EH (cell line): ENCODE data around the gene MYRFL.
"Not testable (repeated sequence)": the region's sequence is repeated elsewhere in the genome, so short reads cannot be mapped to it uniquely, and the experiment has no call there.

ENCODE experiments used
- DNase-seq: peaks from one replicate; pipeline ENCODE4 v3.0.0-alpha.2; 2015; ENCODE audit warnings: low read depth

Gene MYRFL

DNA sequence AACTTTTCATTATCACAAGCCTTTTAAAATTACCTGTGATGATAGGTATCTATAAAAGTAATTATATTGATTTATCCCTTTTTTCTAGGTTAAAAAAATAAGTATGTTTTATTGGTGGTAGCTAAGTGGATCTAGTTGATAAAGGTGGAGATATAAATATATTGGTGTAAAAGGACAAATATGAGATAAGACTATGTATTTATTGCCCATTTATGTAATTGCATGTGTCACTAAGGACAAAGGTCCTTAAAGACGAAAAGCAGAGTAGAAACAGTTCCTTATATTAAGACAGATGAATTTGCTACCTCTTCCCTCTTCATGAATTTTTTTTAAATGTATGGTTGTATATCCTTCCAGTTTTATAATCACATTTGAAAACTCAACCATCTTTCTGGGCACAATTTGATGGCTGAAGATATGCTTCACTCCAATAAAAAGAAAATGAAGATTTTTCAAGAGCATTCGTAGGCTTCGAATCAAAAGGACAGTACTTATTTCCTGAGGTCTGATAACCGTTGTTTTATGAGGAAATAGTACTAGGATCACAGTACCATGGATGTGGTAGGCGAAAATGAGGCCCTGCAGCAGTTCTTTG lies at the start of gene MYRFL:
MYRFL (plus strand) TSS at position 262 of the 595 bp plus-strand sequence; CDS start at position 553, 291 bp downstream.
- DNase-seq, result no peak

DNA sequence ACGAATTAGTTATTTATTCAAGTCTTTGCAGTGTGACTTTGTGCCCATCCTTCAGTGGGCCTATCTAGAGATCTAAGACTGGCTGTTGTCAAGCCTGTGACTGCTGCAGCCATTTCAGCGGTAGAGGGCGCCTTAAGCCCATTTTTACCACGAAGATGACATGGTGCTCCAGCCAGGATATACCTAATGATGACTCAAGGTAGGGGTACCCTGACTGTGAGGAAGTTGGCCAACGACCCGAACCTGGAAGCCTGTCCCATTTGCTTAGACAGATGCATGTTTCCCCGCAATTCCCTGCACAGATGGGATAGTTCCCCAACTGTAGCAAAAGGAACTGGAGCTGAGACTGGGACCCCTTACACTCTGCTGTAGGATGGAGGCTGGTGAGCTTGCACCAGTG lies 45.1 kb upstream of the MYRFL start:
- DNase-seq, result peak; percentile 30

DNA sequence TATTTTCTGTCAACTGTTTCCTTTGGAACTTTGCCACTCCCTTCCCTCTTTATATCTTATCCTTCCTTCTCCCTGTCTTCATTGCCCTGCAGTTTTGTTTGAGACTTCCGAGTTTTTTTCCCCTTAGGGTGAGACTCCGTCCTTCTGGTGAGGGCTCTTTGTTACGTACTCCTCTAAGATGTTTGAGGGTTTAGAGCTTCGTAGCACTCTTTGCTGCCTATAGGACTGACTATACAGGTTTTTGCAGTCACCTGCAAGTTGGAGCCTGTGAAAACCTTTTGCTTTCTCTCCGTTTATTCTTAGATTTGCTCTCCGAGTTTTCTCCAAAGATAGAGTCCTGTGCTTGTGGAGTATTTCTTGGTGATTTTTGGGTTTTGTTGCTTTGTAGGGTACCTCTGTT lies 41.7 kb upstream of the MYRFL start:
- DNase-seq, result no peak

DNA sequence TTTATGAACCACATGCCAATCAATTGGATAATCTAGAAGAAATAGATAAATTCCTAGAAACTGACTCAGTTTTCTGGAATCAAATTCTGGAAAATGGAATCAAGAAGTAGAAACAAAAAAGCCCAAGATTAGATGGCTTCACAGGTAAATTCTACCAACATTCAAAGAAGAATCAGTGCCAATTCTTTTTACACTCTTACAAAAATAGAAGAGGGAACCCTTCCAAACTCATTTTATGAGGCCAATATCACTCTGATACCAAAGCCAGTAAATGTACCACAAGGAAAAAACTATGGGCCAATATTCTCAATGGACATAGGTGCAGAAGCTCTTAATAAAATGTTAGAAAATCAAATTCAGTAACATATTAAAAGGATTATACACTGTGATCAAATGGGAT lies 35.7 kb upstream of the MYRFL start:
- DNase-seq, result no peak

DNA sequence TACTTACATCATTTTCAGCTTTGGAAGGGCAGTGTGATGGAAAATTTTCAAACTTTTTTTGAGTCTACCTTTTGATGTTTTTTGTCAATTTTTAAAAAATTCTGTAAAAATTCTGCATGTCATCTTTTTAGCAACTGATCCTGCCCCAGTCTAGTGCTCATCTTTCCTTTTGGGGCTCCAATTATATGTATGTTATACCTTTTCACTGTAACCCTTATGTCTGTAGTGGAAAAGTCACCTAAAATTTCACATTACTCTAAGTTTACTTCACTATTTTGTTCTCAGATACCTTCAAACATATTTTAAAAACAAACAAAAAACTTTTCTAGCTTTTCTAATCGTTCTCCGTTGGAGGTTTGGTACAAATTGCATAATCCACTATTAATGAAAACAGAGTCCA lies 32.5 kb upstream of the MYRFL start:
- no peak for DNase-seq

DNA sequence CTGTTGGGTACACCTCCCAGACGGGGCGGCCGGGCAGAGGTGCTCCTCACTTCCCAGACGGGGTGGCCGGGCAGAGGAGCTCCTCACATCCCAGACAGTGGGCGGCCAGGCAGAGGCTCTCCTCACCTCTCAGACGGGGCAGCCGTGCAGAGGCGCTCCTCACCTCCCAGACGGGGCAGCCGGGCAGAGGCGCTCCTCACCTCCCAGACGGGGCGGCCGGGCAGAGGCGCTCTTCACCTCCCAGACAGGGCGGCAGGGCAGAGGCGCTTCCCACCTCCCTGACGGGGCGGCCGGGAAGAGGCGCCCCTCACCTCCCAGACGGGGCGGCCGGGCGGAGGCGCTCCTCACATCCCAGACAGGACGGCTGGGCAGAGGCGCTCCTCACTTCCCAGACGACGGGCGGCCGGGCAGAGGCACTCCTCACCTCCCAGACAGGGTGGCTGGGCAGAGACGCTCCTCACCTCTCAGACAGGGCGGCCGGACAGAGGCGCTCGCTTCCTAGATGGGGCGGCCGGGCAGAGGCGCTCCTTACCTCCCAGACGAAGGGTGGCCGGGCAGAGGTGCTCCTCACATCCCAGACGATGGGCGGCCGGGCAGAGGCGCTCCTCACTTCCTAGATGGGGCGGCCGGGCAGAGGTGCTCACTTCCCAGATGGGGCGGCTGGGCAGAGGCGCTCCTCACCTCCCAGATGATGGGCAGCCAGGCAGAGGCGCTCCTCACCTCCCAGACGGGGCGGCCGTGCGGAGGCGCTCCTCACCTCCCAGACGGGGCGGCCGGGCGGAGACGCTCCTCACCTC lies 17.7 kb upstream of the MYRFL start:
- DNase-seq, result not testable (repeated sequence)

DNA sequence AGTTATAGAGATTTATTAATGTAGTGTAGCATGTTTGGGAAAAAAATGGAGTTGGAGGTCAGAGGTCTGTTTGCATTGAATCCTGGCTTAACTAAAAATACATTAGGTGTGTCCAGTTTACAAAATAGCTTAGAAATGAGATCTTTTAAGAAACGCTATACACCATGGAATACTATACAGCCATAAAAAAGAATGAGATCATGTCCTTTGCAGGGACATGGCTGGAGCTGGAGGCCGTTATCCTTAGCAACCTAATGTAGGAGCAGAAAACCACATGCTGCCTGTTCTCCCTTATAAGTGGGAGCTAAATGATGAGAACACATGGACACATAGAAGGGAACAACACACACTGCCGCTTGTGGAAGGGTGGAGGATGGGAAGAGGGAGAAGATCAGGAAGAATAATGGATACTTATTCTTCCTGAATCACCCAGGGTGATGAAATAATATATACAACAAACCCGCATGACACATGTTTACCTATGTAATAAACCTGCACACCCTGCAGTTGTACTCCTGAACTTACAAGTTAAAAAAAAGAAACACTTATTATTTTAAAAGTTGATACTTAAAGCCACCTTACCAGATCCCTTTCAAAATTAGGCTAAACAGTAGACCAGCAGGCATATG lies 14.0 kb upstream of the MYRFL start:
- no peak for DNase-seq

DNA sequence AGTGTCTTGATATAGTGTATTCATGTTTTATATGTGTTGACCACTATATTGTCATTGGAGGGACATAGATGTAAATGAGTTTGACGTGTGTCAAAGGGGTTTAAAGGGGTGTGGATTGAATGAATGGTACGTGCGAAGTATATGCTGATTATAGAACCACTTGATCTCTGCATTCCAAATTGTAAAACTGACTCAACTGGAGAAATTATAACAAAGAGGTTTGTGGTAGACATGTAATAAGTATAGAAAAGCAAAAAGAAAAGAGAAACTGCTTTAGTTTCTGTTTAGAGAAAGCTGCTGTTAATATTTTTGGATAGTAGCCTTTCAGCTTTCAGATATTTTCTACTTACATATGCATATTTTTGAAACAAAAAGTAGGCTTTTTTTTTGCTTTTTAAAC lies 8.9 kb upstream of the MYRFL start:
- DNase-seq, result no peak

DNA sequence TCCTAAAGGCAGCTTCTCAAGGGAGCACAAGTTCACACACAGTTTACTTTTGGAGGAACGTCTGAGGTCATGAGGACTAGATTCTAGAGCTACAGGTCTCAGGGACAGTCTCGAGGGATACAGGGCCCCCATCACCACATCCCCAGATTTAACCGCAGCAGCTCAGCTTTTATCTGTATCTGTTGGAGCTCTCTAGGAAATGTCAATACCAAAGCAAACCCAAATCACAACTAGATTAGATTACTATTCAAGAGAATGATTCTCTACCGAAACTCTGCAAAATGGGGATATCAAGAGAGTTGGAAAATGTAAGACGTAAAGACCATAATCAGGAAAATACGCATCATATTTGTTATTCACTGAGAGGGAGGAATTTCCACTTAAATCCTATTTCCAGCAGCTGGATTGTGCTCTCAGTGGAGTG lies 4.0 kb upstream of the MYRFL start:
- no peak for DNase-seq

DNA sequence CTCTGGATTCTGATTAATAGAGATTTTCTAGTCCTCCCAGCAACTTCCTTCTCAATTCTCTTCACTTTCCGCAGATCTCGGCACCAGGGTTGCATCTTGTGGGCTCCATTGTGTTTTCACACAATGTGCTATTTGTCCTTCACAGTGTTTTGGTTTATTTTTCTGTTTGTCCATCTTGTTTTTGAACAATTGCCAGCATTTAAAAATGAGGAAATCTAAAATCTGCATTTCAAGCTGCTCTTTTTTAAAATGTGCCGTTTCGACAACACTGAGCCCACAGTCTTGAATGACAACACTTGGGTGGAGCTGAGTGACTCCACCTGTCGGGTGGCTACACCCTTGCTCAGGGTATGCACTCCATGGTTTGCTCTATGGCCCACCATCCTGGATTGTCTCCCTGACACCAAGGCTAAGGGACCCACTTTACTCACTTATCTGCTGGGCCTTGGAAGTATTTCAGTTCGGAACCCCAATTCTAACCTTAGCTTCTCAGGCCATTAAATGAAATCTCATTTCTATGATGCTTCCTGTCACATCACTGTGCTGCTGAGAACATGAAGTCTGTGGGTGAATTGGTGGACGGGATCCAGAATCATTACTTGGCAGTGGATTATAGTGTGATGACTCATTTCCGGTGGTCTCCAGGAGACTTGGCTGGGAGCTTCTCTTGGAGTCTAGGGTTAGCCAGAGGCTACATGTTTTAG lies 3.4 kb upstream of the MYRFL start:
- peak; percentile 39 for DNase-seq

DNA sequence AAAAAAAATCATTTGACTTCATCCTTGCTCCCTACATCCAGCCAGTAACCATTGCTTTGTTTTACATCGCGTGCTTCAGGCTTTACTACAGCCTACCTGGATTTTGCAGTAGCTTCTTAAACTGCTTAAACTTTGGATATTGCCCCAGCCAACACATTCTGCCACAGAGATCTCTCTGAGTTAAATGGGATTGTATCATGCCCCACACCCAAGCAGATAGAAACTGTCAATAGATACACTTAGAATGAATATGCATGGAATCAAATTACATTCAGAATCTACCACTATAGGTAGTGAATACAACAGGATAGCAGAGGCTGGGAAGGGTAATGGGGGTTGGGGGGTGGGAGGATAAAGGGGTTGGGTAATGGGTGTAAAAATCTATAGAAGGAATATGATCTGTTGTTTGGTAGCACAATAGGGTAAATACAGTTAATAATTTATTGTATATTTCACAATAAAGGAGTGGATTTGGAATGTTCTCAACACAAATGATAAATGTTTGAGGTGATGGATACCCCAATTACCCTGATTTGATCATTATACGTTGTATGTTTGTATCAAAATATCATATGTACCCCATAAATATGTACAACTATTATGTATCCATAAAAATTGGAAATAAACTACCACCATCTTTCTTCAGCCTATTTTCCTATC lies 2.7 kb upstream of the MYRFL start:
- no peak for DNase-seq

DNA sequence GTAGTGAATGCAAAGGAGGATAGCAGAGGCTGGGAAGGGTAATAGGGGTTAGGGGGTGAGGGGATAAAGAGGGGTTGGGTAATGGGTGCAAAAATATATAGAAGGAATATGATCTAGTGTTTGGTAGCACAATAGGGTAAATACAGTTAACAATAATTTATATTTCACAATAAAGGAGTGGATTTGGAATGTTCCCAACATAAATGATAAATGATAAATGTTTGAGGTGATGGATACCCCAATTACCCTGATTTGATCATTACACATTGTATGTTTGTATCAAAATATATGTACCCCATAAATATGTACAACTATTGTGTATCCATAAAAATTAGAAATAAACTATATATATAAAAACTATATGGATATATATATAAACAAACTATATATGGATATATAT lies 999 bp upstream of the MYRFL start:
- DNase-seq, result no peak

DNA sequence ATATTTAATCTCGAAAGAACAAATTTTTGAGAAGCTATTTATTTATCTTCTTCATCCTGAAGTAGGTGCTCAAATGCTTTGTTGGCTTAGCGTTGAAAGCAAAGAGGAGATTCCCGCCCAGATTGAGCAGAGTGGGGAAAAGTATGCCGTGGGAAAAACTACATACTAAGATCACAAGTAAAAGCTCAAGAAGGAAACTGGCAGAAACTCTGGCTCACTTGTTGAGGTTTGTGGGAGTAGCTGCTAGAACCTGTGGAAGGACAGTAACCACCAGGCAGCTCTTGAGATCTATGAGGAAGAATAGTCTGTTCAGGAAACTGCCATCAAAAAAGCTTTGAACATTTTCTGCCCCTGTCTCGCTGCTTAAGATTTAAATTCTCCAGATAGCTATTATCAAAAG lies 3.9 kb downstream of the MYRFL start:
- DNase-seq, result no peak

DNA sequence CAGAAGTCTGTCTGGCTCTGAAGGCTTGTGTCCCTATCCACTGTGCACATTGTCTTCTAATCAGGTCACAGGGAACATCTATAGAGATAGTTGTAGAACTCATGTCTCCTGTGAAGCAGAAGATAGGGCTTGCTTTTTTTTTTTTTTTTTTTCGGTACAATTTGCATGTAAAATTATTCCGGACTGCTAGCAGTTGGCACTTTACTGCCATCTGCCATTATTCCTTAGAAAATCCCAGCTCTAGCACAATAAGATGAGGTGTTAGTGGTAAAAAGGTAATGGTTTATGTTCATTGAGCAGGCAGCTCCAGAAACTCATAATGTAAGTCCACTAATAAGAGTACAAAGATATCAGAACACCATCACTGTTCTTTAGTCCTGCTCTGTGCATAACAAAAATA lies 8.7 kb downstream of the MYRFL start:
- DNase-seq, result no peak

DNA sequence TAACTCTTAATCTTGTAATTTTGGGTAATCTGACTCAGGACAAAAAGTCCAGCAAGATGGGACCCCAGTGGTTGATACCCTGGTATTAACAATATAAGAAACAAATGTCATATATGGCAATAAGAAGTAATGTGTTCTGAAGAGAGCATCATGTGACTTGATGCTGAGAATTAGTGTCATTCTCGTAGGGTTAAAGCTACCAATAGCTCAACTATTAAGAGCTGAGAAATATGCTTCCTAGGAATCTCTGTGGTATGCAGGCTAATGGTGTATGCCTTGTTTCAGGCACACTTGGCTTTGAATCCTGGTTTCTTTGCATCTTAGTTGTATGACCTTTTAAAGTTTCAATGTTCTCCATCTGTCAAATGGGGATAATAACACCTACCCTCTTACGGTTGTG lies 9.1 kb downstream of the MYRFL start:
- no peak for DNase-seq

DNA sequence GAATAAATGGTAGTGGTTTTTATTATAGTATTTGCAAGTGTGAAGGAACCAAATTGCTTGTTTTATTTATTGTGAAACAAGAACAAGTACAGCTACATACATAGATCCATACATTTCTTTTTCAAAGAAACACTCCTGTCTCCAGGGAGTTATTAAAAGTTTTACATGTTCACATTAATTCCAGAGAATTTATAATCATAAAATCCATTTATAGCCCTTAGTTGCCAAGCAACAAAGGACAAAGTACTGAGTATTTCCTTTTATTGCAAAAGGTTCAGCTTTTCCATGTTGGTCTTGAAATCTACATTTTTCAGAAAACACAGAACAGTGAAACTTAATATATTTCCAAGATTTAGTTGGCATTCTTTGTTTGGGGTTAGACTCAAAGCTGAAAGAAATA lies 9.5 kb downstream of the MYRFL start:
- DNase-seq, result no peak

DNA sequence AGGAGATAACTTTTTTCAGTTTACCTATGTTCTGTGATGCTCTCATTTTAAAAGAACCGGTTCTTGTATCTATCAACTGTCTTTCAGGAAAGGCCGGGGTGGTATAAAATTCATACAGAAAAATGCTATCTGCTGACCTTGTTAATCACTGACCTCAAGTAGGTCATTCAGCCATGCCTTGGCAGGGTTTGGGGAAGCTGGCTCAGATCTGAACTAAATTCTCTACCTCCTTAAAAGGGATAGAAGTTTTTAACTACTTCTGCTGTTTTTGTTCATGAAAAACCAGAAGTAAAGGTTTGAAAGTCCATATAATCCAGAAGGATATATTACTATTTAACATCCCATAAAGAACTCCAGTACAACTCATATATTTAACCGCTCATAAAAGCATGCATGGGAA lies 10.1 kb downstream of the MYRFL start:
- no peak for DNase-seq

DNA sequence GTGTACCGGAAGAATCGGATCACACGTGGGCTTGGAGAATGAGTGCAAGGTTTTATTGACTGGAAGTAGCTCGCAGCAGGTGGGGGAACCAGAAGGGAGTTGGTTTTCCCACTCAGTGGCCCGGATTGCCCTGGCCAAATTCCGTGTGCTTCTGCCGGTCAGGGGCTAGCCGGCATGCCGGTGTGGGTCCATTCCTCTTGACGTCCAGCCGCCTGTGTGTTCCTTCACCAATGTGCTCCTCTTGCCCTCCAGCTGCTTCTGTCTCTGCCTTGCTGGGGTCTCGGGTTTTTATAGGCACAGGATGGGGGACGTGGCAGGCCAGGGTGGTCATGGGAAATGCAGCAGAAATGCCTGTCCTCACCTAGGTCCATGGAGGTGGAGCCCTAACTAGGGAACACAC lies 11.0 kb downstream of the MYRFL start:
- no peak for DNase-seq

DNA sequence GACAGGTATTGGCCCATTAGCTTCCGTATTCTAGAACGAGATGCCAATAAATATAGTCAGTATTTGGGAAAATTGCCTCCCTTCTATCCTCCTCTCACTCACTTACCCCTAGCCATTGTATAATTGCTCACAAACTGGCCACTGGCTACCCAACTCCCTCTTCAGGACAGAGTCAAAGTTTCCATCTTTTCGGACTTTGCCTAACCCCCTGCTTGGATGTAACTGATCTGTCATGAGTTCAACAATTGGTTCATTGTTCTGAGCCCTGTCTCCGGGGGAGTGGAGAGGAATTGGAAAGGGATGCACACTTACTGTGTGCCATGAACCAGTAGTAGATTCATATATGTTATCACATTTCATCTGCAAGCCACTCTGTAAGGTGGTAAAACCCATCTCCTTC lies 12.2 kb downstream of the MYRFL start:
- no peak for DNase-seq

DNA sequence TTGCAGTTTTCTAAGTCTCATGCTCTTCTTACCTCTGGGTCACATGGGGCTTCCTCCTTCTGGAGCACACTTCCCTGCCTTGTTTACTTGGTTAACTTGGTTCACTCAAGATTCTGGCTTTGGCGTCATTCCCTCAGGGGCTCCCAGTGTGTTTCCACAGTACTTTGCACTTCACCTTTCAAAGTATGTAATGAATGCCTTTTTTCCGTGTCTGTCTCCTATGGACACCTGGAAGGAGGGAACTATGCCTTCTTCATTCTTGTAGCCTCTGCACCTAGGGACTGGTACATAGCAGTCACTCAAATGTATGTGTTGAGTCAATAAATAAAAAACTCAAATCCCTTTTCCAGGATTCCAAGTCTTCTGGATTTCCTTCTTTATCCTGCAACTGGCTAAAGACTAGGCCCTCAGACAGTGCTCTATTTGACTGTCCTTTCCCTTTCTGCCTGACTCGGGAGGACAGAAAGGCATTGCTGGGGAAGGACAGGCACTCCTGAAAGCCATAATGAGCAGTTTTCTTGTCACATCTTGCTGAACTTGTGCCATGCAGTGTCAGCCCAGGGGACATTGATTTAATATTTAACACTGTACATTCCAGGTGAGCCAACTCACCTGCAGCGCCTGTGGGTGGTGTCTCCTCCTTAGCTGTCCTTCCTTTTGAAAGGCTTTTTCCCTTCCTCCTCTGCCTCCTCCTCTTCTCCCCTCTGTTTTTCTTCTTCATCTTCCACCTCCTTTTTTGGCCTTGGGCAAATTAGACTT lies 12.8 kb downstream of the MYRFL start:
- DNase-seq, result no peak

DNA sequence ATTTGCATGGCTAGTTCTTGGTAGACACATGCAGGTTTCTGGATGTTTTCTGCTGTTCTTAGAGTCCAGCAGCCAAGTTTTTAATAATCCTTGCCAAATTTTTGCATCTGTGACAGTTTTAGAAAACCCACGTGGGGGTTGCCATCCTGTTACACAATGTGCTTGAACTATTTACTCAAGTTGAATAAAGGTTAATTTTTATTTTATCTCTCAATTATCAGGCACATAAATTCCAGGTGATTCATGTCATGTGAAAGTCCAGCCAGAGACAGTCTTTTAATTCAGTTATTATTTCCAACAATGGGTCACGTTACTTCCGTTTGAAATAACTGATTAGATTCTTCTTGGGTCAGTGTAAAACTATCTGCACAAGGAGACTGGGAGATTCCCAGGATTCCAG lies 15.7 kb downstream of the MYRFL start:
- no peak for DNase-seq

DNA sequence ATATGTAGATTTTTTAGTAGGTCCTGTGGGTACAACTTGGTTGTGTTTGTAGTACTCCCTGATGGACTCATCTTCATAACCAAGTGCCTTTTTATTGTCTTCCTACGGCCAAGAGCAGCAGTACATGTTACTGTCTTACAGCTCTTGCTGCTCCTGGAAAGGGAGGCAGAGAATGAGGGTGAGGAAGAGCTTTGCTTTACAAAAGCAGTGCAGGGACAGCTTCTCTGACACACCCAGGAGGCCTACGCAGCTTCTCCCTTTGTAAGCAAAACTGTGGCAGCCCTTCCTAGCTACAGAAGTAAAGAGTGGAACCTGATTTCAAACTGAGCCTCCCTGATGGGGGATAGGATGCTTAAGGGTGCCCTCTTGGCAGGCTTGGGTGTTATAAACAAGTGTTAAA lies 18.6 kb downstream of the MYRFL start:
- no peak for DNase-seq
